Panc1 (cell line): ENCODE data around the gene KLHL3. TPM values are rescaled to one million over a fixed set of nuclear protein-coding genes. Genes with fewer than 3 reads are reported as not detected.

Experiments
- ATAC-seq: fragments of 200-7000 bp; cut with Tn5 transposase; 2 replicates; pipeline ENCODE4 v1.9.1; 2020; ENCODE audit warnings: mild to moderate bottlenecking, moderate library complexity
- BruUV-seq: library from RNA; stranded (reverse); fragments of 400-500 nt; replicated peaks from 2 replicates; lab custom pipeline; 2021; lab: Mats Ljungman, UMichigan
- CTCF ChIA-PET: fragments of 300-600 bp; sonication (Branson Sonifier 250); formaldehyde crosslinking; loops from one replicate; lab custom pipeline; 2022; ENCODE audit warnings: antibody characterized with exemption; lab: Charles Lee
- POLR2A ChIA-PET: fragments of 300-600 bp; sonication (Branson Sonifier 250); formaldehyde crosslinking; loops from one replicate; lab custom pipeline; 2022; ENCODE audit warnings: antibody characterized with exemption; lab: Charles Lee
- DNase-seq: peaks from one replicate; pipeline ENCODE4 v3.0.0-alpha.2; 2010; ENCODE audit warnings: low read depth, low spot score
- H3K27ac ChIP-seq: 2 replicates; pipeline ENCODE4 v1.5.1; 2011; ENCODE audit warnings: mild to moderate bottlenecking, low read length, inconsistent platforms
- H3K27me3 ChIP-seq: fragments of 200-500 bp; sonication (Bioruptor generic); 2 replicates; pipeline ENCODE4 v1.6.0; 2014; ENCODE audit warnings: low read length, inconsistent platforms; ENCODE audit not compliant: control insufficient read depth, insufficient read depth
- H3K36me3 ChIP-seq: fragments of 200-500 bp; sonication (Bioruptor generic); 2 replicates; pipeline ENCODE4 v1.5.1; 2014; ENCODE audit warnings: inconsistent platforms, mild to moderate bottlenecking, low read length, moderate library complexity; ENCODE audit not compliant: control insufficient read depth, insufficient read depth
- H3K4me1 ChIP-seq: 2 replicates; pipeline ENCODE4 v1.5.1; 2011; ENCODE audit warnings: inconsistent platforms, mild to moderate bottlenecking, low read length, moderate library complexity; ENCODE audit not compliant: control insufficient read depth, insufficient read depth
- H3K4me3 ChIP-seq, 2 experiments: 2 replicates each; pipeline ENCODE4 v1.5.1; 2011 to 2012; ENCODE audit warnings: low read depth in 2 of 2, low read length in 2 of 2, mild to moderate bottlenecking in 2 of 2, inconsistent platforms in 1 of 2, moderate library complexity in 1 of 2
- H3K9me3 ChIP-seq: fragments of 200-500 bp; sonication (Bioruptor generic); 2 replicates; pipeline ENCODE4 v1.5.1; 2014; ENCODE audit warnings: low read depth, mild to moderate bottlenecking, inconsistent platforms, low read length, moderate library complexity; ENCODE audit not compliant: control insufficient read depth, insufficient read depth
- POLR2AphosphoS5 ChIP-seq: IDR thresholded peaks from 2 replicates; pipeline ENCODE4 v1.6.1; 2012; ENCODE audit warnings: mild to moderate bottlenecking, low read depth, low read length, moderate library complexity
- SIN3A ChIP-seq: IDR thresholded peaks from 2 replicates; pipeline ENCODE4 v1.6.1; 2012; ENCODE audit warnings: low read depth, mild to moderate bottlenecking, low read length, moderate library complexity, borderline replicate concordance; ENCODE audit not compliant: insufficient read depth
- TCF7L2 ChIP-seq: IDR thresholded peaks from 2 replicates; pipeline ENCODE4 v1.6.1; 2011; ENCODE audit warnings: mild to moderate bottlenecking, low read depth, low read length, inconsistent platforms
- in situ Hi-C: cut with HindIII; loops from 2 replicates; pipeline ENCODE4 v1.10.0; 2016; ENCODE audit warnings: low sequenced_read_pairs, low pct_unique_long_range_greater_than_20kb
- intact Hi-C: fragments of 100-400 bp; cut with micrococcal nuclease; formaldehyde crosslinking; loops from one replicate; pipeline ENCODE4 v1.10.0; 2022; ENCODE audit not compliant: unreplicated experiment
- total RNA-seq: library from RNA; stranded (reverse); gene quantifications from one replicate; pipeline ENCODE4 v1.2.1, GENCODE V29; 2021; ENCODE audit not compliant: unreplicated experiment
- TF ChIP-seq, protein P1 (sequence below): fragments of 450-650 bp; IDR thresholded peaks from 2 replicates; pipeline ENCODE4 v1.5.1; 2017; ENCODE audit warnings: mild to moderate bottlenecking
- TF ChIP-seq, protein P2 (sequence below), 2 experiments: IDR thresholded peaks; 2 replicates each; pipeline ENCODE4 v1.6.1; 2011 to 2012; ENCODE audit warnings: low read depth in 2 of 2, control low read depth in 1 of 2, low read length in 1 of 2, mild to moderate bottlenecking in 1 of 2, moderate library complexity in 1 of 2; ENCODE audit not compliant: insufficient read depth in 1 of 2

Gene KLHL3
- total RNA-seq, 1 experiment from 2014 or later, result 1.9 TPM

DNA sequence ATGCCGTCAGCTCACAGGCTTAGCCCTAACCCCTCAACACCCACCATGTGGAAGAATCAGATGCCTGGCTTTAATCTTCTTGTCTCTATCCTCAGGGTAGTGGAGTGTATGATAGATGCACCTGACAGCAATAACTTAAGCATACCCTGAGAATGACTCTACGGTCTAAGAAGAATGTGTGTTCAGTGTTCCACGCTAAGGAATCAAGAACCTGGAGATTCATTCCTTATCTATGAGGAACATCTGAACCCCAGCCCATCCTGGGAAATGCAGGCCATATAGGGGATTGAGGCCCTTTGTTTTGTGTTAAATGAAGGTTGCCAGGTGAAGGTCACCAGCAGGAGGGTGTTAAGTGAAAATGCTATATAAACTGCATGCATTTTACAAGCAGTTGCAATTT, 63.0 kb downstream of the KLHL3 start:
- H3K4me3 ChIP-seq, result no peak overlapping the region
- ChIA-PET CTCF (interaction anchor here (0.6 kb wide), 1 partner anchor 30 kb away, joined by 4 read pairs; no protein-coding TSS in a partner anchor), POLR2A (no interaction called here)
- no TSS peak for BruUV-seq
- no peak overlapping the region for H3K27ac ChIP-seq
- no peak for DNase-seq
- no peak for ATAC-seq
- H3K27me3 ChIP-seq, result no peaks in the 10 kb centered on the region
- no peak for TF ChIP-seq SIN3A
- TF ChIP-seq POLR2AphosphoS5, result no peak
- TF ChIP-seq, protein P1, sequence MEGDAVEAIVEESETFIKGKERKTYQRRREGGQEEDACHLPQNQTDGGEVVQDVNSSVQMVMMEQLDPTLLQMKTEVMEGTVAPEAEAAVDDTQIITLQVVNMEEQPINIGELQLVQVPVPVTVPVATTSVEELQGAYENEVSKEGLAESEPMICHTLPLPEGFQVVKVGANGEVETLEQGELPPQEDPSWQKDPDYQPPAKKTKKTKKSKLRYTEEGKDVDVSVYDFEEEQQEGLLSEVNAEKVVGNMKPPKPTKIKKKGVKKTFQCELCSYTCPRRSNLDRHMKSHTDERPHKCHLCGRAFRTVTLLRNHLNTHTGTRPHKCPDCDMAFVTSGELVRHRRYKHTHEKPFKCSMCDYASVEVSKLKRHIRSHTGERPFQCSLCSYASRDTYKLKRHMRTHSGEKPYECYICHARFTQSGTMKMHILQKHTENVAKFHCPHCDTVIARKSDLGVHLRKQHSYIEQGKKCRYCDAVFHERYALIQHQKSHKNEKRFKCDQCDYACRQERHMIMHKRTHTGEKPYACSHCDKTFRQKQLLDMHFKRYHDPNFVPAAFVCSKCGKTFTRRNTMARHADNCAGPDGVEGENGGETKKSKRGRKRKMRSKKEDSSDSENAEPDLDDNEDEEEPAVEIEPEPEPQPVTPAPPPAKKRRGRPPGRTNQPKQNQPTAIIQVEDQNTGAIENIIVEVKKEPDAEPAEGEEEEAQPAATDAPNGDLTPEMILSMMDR, result no peak
- H3K4me1 ChIP-seq, result no peaks in the 10 kb centered on the region; the same call in 1 of the 2 replicates
- in situ Hi-C loops (no loop called here), intact Hi-C loops (no loop called here)
- H3K9me3 ChIP-seq, result no peaks in the 10 kb centered on the region
- H3K36me3 ChIP-seq, result no peaks in the 10 kb centered on the region

GRCh38 chr5:137672001-137672400, 63.9 kb downstream of the KLHL3 start:
- BruUV-seq, result no TSS peak
- H3K27ac ChIP-seq, result no peak overlapping the region
- intact Hi-C loops (no loop called here), in situ Hi-C loops (no loop called here)
- ChIA-PET CTCF (no interaction called here), POLR2A (no interaction called here)
- H3K9me3 ChIP-seq, result no peaks in the 10 kb centered on the region
- H3K36me3 ChIP-seq, result no peaks in the 10 kb centered on the region
- DNase-seq (no peak), ATAC-seq (no peak)
- H3K4me3 ChIP-seq, result no peak overlapping the region
- TF ChIP-seq, protein P2, sequence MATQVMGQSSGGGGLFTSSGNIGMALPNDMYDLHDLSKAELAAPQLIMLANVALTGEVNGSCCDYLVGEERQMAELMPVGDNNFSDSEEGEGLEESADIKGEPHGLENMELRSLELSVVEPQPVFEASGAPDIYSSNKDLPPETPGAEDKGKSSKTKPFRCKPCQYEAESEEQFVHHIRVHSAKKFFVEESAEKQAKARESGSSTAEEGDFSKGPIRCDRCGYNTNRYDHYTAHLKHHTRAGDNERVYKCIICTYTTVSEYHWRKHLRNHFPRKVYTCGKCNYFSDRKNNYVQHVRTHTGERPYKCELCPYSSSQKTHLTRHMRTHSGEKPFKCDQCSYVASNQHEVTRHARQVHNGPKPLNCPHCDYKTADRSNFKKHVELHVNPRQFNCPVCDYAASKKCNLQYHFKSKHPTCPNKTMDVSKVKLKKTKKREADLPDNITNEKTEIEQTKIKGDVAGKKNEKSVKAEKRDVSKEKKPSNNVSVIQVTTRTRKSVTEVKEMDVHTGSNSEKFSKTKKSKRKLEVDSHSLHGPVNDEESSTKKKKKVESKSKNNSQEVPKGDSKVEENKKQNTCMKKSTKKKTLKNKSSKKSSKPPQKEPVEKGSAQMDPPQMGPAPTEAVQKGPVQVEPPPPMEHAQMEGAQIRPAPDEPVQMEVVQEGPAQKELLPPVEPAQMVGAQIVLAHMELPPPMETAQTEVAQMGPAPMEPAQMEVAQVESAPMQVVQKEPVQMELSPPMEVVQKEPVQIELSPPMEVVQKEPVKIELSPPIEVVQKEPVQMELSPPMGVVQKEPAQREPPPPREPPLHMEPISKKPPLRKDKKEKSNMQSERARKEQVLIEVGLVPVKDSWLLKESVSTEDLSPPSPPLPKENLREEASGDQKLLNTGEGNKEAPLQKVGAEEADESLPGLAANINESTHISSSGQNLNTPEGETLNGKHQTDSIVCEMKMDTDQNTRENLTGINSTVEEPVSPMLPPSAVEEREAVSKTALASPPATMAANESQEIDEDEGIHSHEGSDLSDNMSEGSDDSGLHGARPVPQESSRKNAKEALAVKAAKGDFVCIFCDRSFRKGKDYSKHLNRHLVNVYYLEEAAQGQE (IDR thresholded peaks at IDR 0.05; ENCODE audit: insufficient read depth in 1 of 2, low read depth in 2 of 2, low read length in 1 of 2), result no peak
- TF ChIP-seq TCF7L2 (no peak), SIN3A (no peak), POLR2AphosphoS5 (no peak)
- TF ChIP-seq, protein P1, result no peak
- H3K4me1 ChIP-seq, result no peaks in the 10 kb centered on the region; the same call in 1 of the 2 replicates
- H3K27me3 ChIP-seq, result no peaks in the 10 kb centered on the region
